Testis (tissue), 2 donors: ENCODE data around the gene MRPL48.

Experiments used
- POLR2A ChIP-seq: fragments of 450-650 bp; IDR thresholded peaks from one replicate; pipeline ENCODE4 v1.6.1; 2017; ENCODE audit warnings: antibody characterized with exemption, mild to moderate bottlenecking, moderate library complexity
- TF ChIP-seq, protein P1 (sequence below), 3 experiments: fragments of 450-650 bp in 2 of 3; fragments of 200-600 bp in 1 of 3; sonication (generic) in 1 of 3; IDR thresholded peaks; one replicate each; pipeline ENCODE4 v1.5.1; 2016 to 2019; ENCODE audit warnings: antibody characterized with exemption in 3 of 3, mild to moderate bottlenecking in 2 of 3, moderate library complexity in 1 of 3

- TF ChIP-seq, protein P1, sequence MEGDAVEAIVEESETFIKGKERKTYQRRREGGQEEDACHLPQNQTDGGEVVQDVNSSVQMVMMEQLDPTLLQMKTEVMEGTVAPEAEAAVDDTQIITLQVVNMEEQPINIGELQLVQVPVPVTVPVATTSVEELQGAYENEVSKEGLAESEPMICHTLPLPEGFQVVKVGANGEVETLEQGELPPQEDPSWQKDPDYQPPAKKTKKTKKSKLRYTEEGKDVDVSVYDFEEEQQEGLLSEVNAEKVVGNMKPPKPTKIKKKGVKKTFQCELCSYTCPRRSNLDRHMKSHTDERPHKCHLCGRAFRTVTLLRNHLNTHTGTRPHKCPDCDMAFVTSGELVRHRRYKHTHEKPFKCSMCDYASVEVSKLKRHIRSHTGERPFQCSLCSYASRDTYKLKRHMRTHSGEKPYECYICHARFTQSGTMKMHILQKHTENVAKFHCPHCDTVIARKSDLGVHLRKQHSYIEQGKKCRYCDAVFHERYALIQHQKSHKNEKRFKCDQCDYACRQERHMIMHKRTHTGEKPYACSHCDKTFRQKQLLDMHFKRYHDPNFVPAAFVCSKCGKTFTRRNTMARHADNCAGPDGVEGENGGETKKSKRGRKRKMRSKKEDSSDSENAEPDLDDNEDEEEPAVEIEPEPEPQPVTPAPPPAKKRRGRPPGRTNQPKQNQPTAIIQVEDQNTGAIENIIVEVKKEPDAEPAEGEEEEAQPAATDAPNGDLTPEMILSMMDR (IDR thresholded peaks at IDR 0.05) = no peak
- no peak for TF ChIP-seq POLR2A
These were observed 91.1 kb downstream of the MRPL48 start for GRCh38 chr11:73878771-73879170.
